Measurements from ENCODE around the gene ILF2. TPM values are rescaled to one million over a fixed set of nuclear protein-coding genes. Genes with fewer than 3 reads are reported as not detected.

The ILF2 gene
- total and polyA plus RNA-seq, 2 of the 13 experiments (the other 11 are each of a cell fraction or from before 2014, with no cell fraction given): 292 to 366 TPM

GRCh38 chr1:153612755-153613331, 58.0 kb downstream of the ILF2 start, which contains the start of gene S100A16 (continued):
- TF ChIP-seq TFAP4 (IDR thresholded peaks at IDR 0.05; ENCODE audit: borderline replicate concordance, low read depth): peak; percentile 31; the same call in 1 of the 2 replicates
- TF ChIP-seq ZNF3 (CRISPR knock-in tag; IDR thresholded peaks at IDR 0.05): no peak
- no peak for TF ChIP-seq NCOA1 (CRISPR knock-in tag; IDR thresholded peaks at IDR 0.05)
- TF ChIP-seq IRF9 (CRISPR knock-in tag; IDR thresholded peaks at IDR 0.05; ENCODE audit: borderline replicate concordance): no peak
- peak; percentile 20; the same call in 1 of the 2 replicates for TF ChIP-seq GATA4 (IDR thresholded peaks at IDR 0.05; ENCODE audit: borderline replicate concordance, low read depth)
- no peak for TF ChIP-seq SRF (IDR thresholded peaks at IDR 0.05; ENCODE audit: low read depth, low read length)
- TF ChIP-seq ZNF616 (CRISPR knock-in tag; IDR thresholded peaks at IDR 0.05; ENCODE audit: low read depth): no peak
- no peak for TF ChIP-seq SRSF4 (IDR thresholded peaks at IDR 0.05; ENCODE audit: low read depth, low read length, poor library complexity, severe bottlenecking)
- no peak for TF ChIP-seq MED8 (CRISPR knock-in tag; IDR thresholded peaks at IDR 0.05; ENCODE audit: insufficient replicate concordance)
- peak; percentile 37; the same call in 1 of the 2 replicates for TF ChIP-seq TBX2 (CRISPR knock-in tag; IDR thresholded peaks at IDR 0.05; ENCODE audit: borderline replicate concordance)
- TF ChIP-seq POLR2AphosphoS2 (IDR thresholded peaks at IDR 0.05; ENCODE audit: low read depth, low read length): no peak
- TF ChIP-seq ZBTB7B (CRISPR knock-in tag; IDR thresholded peaks at IDR 0.05): peak; percentile 87
- TF ChIP-seq ZNF704 (CRISPR knock-in tag; IDR thresholded peaks at IDR 0.05; ENCODE audit: borderline replicate concordance): 0 out of 2 replicates have a peak, but pooled peaks have one; percentile 47
- TF ChIP-seq ZNF687 (CRISPR knock-in tag; IDR thresholded peaks at IDR 0.05): peak; percentile 80
- no peak for TF ChIP-seq ZNF839 (CRISPR knock-in tag; IDR thresholded peaks at IDR 0.05; ENCODE audit: borderline replicate concordance)
- TF ChIP-seq ZNF282 (IDR thresholded peaks at IDR 0.05; ENCODE audit: partially characterized antibody): no peak
- TF ChIP-seq NFRKB (IDR thresholded peaks at IDR 0.05): no peak
- peak; percentile 73 for TF ChIP-seq PATZ1 (CRISPR knock-in tag; IDR thresholded peaks at IDR 0.05)
- no peak for TF ChIP-seq NONO (IDR thresholded peaks at IDR 0.05)
- no peak for TF ChIP-seq NONO (CRISPR knock-in tag; conservative IDR thresholded peaks at IDR 0.05)
